Fibroblast of the aortic adventitia (primary cell): ENCODE measurements around the gene PHLDA1. TPM values are rescaled to one million over a fixed set of nuclear protein-coding genes. Genes with fewer than 3 reads are reported as not detected.
A peak's percentile ranks its signal among the peaks of the same experiment; 100 is the strongest.

Experiments used
- DNase-seq: peaks from one replicate; pipeline ENCODE4 v3.0.0-alpha.2; 2010; ENCODE audit warnings: low read depth
- H3K4me3 ChIP-seq: 2 replicates; pipeline ENCODE4 v1.5.1; 2011; ENCODE audit warnings: low read depth, mild to moderate bottlenecking, control low read depth, low read length, moderate library complexity
- total RNA-seq: library from RNA; depleted of rRNA; stranded (reverse); fragments of >200 nt; gene quantifications from 2 replicates; pipeline ENCODE4 v1.2.3, GENCODE V29; 2012; ENCODE audit warnings: low replicate concordance
- TF ChIP-seq, protein P1 (sequence below): IDR thresholded peaks from 2 replicates; pipeline ENCODE4 v1.5.1; 2011; ENCODE audit warnings: mild to moderate bottlenecking, low read length, control low read depth, inconsistent platforms; ENCODE audit not compliant: insufficient read depth

The PHLDA1 gene
- total RNA-seq, 1 donor, result 202 TPM

DNA sequence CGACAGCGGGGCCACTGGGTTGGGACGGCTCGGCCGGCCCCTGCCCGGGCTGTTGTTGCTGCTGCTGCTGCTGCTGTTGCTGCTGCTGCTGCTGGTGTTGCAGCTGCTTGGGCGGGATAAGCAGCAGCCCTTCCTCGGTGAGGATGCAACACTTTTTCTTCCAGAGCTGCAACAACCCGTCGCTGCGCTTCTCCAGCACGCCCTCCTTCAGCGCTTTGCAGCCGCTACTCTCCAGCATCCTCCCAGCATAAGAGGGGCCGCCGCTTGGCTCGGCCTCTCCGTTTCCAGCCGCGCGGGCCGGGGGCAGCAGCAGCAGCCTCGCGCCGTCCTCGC, 529 bp downstream of the PHLDA1 start:
- peak overlapping the region; percentile 97 for H3K4me3 ChIP-seq
- no peak for DNase-seq
- TF ChIP-seq, protein P1, sequence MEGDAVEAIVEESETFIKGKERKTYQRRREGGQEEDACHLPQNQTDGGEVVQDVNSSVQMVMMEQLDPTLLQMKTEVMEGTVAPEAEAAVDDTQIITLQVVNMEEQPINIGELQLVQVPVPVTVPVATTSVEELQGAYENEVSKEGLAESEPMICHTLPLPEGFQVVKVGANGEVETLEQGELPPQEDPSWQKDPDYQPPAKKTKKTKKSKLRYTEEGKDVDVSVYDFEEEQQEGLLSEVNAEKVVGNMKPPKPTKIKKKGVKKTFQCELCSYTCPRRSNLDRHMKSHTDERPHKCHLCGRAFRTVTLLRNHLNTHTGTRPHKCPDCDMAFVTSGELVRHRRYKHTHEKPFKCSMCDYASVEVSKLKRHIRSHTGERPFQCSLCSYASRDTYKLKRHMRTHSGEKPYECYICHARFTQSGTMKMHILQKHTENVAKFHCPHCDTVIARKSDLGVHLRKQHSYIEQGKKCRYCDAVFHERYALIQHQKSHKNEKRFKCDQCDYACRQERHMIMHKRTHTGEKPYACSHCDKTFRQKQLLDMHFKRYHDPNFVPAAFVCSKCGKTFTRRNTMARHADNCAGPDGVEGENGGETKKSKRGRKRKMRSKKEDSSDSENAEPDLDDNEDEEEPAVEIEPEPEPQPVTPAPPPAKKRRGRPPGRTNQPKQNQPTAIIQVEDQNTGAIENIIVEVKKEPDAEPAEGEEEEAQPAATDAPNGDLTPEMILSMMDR, result no peak

DNA sequence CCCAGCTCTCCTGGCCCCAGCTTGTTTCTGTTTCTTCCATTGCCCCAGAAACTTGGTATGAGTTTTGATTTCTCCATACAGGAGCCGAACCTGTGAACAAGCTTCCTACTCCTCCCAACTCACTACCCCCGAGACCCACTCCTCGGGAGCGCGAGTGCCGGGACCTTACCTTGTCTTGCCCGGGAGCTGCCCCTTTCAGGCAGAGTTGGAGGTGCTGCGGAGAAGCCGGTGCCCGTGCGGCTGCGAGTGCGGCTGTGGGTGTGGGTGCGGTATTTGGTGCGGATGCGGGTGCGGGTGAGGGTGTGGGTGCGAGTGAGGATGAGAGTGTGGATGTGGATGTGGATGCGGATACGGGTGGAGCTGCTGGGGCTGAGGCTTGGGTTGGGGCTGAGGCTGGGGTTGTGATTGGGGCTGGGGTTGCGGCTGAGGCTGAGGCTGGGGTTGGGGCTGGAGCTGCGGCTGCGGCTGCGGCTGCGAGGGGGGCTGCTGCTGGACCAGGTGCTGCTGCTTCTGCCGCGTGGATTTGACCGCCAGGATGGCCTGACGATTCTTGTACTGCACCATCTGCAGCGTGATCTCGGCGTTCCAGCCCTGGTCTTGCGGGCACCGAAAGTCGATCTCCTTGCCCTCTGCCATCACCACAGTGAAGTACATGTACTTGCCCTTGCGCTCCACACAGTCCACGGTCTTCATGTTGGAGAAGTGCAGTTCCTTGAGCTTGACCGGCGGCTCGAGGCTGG, 1.1 kb downstream of the PHLDA1 start:
- peak overlapping the region; percentile 97 for H3K4me3 ChIP-seq
- peak; percentile 65 for DNase-seq
- TF ChIP-seq, protein P1, result no peak

DNA sequence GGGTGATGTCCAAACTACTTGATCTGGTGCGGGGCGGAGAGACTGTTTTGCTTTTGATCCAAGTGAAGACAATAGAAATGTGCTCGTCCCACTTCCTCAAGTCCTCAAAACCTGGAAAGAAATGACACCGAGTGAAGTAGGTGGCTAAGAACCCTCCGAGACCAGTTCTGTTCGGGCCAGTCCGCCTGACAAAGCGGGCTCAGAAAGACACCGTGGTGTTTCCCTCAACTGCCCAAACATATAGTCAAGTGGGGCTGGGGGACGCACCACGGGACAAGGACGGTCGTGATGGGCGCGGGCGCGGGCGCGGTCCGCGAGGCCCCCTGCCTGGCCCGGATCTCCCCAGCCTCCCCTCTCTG, 1.6 kb downstream of the PHLDA1 start:
- peak overlapping the region; percentile 97 for H3K4me3 ChIP-seq
- DNase-seq, result peak; percentile 68
- TF ChIP-seq, protein P1, result no peak

DNA sequence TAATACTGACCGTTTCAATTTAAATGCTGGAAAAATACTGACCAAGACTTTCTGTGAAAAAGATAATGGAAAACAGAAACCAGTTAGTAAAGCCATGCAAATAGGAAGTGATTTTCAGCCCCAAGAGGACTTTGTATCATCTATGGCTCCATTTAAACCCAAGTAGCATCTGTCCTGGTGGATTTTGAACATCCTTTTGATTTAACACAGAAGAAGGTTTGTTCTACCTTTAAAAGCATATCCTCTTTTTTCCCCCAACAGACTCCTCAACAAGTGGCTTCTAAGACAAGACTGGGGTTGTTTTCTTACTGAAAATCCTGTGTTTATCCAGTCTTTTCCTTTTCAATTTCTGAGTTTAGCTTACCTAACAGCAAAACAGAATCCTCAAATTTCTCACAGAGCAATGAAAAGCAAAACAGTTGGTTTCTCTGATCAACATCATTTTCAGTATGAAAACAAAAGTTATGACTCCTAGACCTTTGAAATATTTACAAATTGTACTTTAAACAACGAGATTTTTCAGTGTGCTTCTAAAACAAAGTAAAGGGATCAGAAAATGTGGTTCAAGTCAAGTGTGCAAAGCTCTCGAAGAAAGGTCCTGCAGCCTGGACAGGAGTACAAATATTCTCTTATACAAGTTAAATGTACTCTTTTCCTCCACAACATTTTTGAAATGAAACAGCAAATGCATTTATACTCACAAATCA, 2.9 kb downstream of the PHLDA1 start:
- peak overlapping the region; percentile 97 for H3K4me3 ChIP-seq
- TF ChIP-seq, protein P1, result no peak
- peak; percentile 51 for DNase-seq

DNA sequence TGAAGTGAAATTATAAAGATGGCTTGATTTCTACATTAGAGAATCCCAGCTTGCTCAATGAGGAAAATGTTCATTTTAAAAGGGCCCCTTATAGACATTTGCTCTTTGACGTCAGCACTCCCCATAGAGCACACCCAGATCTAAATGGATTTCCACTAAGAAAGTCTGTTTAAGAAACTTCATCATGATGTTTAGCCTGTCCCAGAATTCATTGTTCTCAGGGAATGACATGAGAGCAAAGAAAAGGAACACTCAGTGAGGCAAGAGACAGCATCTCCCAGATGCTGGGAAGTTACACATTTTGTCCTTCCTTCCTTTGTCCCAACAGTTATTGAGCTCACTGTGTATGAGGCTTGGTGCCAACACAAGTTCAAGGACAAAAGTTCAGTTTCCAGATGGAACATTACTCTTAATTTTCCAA, 4.9 kb downstream of the PHLDA1 start:
- DNase-seq, result peak; percentile 73
- H3K4me3 ChIP-seq, result peak overlapping the region; percentile 36

DNA sequence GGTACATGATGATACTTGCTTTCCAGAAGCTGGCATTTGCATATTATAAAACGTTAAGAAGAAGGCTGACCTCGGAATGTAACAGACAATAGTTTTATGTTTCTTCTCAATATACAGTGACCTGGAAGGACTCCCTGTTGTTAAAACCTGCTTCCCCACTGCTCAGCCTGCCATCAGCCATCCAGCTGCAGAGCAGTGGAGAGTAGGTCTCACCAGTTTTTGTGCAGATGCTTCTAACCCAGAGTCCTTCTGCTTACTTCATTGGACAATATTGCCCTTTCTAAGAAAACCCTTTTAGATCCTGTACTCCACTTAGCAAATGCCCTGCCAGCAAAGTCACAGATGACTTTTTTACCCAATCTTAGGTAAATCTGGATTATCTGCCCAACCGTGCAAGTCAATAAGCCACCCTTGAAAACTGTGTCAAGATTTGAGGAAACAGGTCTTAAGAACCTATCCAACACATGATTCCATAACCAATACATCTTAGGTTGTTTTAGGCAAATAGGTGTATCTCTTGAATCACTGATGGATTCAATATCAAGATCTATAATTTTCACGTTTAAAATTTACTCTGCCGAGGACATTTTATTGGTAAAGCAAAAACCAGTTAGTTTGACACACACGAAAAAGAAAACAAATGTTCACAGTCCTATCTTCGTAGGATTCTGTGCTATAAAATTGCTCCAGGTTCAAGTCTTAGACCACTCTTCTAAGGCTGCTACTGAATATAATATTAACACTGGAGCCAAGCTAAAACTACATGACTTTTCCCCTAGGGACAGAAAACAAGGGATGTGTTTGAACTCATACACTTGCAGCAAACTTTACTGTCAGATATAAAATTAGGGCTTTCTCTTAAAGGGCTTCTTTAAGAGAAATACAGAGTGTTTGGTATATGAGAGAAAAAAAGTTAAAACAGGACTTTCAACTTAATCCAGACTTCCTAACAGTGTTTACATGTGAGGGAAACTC, 5.7 kb downstream of the PHLDA1 start:
- TF ChIP-seq, protein P1, result no peak
- H3K4me3 ChIP-seq, result no peak overlapping the region
- DNase-seq, result peak; percentile 83

More for the DNA sequence above, 4.9 kb downstream of the PHLDA1 start:
- TF ChIP-seq, protein P1, result no peak
